ENCODE measurements around the gene ADCY10. TPM values are rescaled to one million over a fixed set of nuclear protein-coding genes. Genes with fewer than 3 reads are reported as not detected.

Gene ADCY10
- total RNA-seq, 1 donor from 2014 or later = not detected

DNA sequence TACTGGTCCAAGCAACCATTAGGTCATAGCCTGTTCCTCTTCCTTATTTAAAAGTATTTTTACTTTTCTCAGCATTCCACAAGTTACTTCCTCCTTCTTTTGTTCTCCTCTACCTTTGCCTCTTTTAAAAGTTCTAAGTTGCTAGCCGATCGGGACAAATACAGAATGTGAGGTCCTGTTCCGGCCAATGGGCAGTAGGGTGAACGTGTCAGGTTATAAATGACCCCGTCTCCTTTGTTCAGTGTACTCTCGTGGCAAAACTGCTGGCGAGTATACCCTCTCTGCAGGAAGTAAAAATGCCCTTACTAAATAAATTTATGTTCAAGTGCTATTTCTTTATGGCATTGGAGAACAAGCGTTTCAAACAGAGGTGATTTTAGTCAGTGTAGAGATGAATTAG, 2.5 kb downstream of the ADCY10 start:
- no peak for TF ChIP-seq POLR2A (IDR thresholded peaks at IDR 0.05)
- TF ChIP-seq POLR2AphosphoS5 (IDR thresholded peaks at IDR 0.05; ENCODE audit: insufficient read depth in 1 of 2, low read depth in 1 of 2) = no peak
- TF ChIP-seq, protein P1, sequence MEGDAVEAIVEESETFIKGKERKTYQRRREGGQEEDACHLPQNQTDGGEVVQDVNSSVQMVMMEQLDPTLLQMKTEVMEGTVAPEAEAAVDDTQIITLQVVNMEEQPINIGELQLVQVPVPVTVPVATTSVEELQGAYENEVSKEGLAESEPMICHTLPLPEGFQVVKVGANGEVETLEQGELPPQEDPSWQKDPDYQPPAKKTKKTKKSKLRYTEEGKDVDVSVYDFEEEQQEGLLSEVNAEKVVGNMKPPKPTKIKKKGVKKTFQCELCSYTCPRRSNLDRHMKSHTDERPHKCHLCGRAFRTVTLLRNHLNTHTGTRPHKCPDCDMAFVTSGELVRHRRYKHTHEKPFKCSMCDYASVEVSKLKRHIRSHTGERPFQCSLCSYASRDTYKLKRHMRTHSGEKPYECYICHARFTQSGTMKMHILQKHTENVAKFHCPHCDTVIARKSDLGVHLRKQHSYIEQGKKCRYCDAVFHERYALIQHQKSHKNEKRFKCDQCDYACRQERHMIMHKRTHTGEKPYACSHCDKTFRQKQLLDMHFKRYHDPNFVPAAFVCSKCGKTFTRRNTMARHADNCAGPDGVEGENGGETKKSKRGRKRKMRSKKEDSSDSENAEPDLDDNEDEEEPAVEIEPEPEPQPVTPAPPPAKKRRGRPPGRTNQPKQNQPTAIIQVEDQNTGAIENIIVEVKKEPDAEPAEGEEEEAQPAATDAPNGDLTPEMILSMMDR (IDR thresholded peaks at IDR 0.05) = no peak
- H3K27ac ChIP-seq = no peak overlapping the region
- no peak overlapping the region for H3K4me3 ChIP-seq
- H3K4me1 ChIP-seq = no peaks in the 10 kb centered on the region
- intact Hi-C loops (cut with DNase I) = no loop called here
- no peaks in the 10 kb centered on the region for H3K9me3 ChIP-seq
- no peaks in the 10 kb centered on the region for H3K27me3 ChIP-seq
- no peak for DNase-seq (ENCODE audit: extremely low spot score in 2 of 2)
- H3K36me3 ChIP-seq = no peaks in the 10 kb centered on the region

DNA sequence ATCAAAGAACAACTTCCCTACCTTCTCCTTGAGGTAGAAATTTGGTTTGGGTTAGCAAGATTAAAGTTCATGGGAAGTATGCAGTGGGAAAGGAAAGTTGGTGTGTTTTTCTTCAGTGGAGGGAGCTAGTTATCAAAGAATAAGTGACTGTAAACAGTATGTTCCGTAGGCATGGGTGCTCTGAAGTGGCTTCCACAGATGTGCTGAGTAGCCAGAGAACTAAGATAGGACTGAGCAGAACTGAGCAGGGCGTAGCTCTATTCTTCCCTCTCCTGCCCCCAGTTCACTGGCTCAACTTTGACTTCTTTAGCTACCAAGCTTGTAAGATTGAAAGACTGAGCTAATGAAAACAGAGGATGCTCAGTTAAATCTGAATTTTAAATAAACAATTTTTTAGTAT, 3.4 kb downstream of the ADCY10 start:
- intact Hi-C loops (cut with DNase I) = no loop called here
- TF ChIP-seq POLR2A (IDR thresholded peaks at IDR 0.05) (no peak), POLR2AphosphoS5 (IDR thresholded peaks at IDR 0.05; ENCODE audit: insufficient read depth in 1 of 2, low read depth in 1 of 2) (no peak)
- TF ChIP-seq, protein P1 (IDR thresholded peaks at IDR 0.05) = no peak
- no peaks in the 10 kb centered on the region for H3K27me3 ChIP-seq
- no peak overlapping the region for H3K4me3 ChIP-seq
- no peak for DNase-seq (ENCODE audit: extremely low spot score in 2 of 2)
- no peaks in the 10 kb centered on the region for H3K4me1 ChIP-seq
- no peak overlapping the region for H3K27ac ChIP-seq
- H3K36me3 ChIP-seq = no peaks in the 10 kb centered on the region
- no peaks in the 10 kb centered on the region for H3K9me3 ChIP-seq

DNA sequence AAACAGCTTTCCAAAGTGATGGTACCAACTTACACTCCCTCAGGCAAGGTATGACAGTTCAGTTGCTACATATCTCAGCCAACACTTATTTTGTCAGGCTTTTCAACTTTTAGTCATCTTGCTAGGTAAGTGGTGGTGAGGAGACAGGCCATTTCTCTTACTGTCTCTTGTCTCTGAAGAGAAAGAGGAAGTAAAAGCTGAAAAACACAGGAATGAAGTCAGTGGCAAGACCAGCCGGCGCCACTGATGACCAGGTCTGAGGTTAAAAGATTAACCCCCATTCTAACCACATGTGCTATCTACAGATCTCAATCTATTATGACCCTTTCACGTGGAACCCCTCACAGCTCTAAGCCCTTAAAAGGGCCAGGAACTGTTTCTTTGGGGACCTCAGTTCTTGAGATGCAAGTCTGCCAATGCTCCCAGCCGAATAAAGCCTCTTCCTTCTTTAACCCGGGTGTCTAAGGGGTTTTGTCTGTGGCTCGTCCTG, 4.2 kb downstream of the ADCY10 start:
- no peaks in the 10 kb centered on the region for H3K9me3 ChIP-seq
- no peak for TF ChIP-seq POLR2A (IDR thresholded peaks at IDR 0.05)
- TF ChIP-seq POLR2AphosphoS5 (IDR thresholded peaks at IDR 0.05; ENCODE audit: insufficient read depth in 1 of 2, low read depth in 1 of 2) = no peak
- TF ChIP-seq, protein P1 (IDR thresholded peaks at IDR 0.05) = no peak
- intact Hi-C loops (cut with DNase I) = no loop called here
- no peak overlapping the region for H3K27ac ChIP-seq
- no peaks in the 10 kb centered on the region for H3K36me3 ChIP-seq
- no peaks in the 10 kb centered on the region for H3K4me1 ChIP-seq
- H3K4me3 ChIP-seq = no peak overlapping the region
- no peak for DNase-seq (ENCODE audit: extremely low spot score in 2 of 2)
- no peaks in the 10 kb centered on the region for H3K27me3 ChIP-seq

DNA sequence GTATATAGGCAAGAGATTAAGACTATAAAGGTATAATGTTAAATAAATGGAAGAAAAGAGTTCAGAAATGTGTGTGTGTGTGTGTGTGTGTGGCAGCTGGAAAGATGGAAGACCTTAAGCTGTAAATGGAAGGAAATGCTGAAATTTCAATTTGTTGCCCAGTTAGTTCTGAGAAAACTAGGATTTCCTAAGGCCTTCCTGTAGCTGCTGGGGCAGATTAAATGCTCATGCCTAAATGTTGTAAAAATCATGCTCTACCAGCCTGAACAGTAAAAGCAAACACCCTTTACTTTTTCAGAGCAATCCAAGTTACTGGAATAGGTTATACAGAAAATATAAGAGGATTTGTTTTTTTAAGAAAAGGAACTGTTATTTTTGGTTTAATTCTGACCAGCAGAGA, 8.3 kb downstream of the ADCY10 start:
- intact Hi-C loops (cut with DNase I) = no loop called here
- Histone ChIP-seq H3K36me3 (no peaks in the 10 kb centered on the region), H3K4me1 (no peaks in the 10 kb centered on the region), H3K9me3 (no peaks in the 10 kb centered on the region), H3K4me3 (no peak overlapping the region), H3K27ac (no peak overlapping the region), H3K27me3 (no peaks in the 10 kb centered on the region)
- no peak for DNase-seq (ENCODE audit: extremely low spot score in 2 of 2)
- TF ChIP-seq, protein P1 (IDR thresholded peaks at IDR 0.05) = no peak
- TF ChIP-seq POLR2A (IDR thresholded peaks at IDR 0.05) = no peak
- no peak for TF ChIP-seq POLR2AphosphoS5 (IDR thresholded peaks at IDR 0.05; ENCODE audit: insufficient read depth in 1 of 2, low read depth in 1 of 2)

DNA sequence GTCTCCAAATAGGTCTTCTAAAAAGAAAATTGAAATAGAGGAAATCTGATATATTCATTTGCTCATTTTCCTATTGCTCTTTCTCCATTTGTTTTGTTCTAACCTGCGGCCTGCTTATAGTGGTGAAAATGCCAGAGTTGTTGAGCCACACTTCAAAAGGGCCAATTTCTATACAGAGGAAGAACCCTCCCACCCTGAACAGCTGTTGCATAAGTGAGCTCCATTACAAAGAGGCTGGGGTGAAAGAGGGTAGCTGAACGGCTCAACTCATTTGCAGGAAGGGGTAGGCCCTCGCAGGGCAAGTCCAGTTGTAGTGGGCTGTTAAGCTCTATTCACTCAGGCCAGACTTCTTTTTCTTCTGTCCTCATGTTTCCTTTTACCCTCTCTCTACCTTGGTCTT, 8.8 kb downstream of the ADCY10 start:
- no peak for TF ChIP-seq POLR2AphosphoS5 (IDR thresholded peaks at IDR 0.05; ENCODE audit: insufficient read depth in 1 of 2, low read depth in 1 of 2)
- TF ChIP-seq, protein P1 (IDR thresholded peaks at IDR 0.05) = no peak
- TF ChIP-seq POLR2A (IDR thresholded peaks at IDR 0.05) = no peak
- H3K27me3 ChIP-seq = no peaks in the 10 kb centered on the region
- H3K9me3 ChIP-seq = no peaks in the 10 kb centered on the region
- no peak for DNase-seq (ENCODE audit: extremely low spot score in 2 of 2)
- no peak overlapping the region for H3K4me3 ChIP-seq
- intact Hi-C loops (cut with DNase I) = no loop called here
- H3K4me1 ChIP-seq = no peaks in the 10 kb centered on the region
- H3K27ac ChIP-seq = no peak overlapping the region
- H3K36me3 ChIP-seq = no peaks in the 10 kb centered on the region

Data from vagina (tissue), 2 donors.